HG03439 (cell line): ENCODE measurements around the gene CBX1.
A peak's percentile ranks its signal among the peaks of the same experiment; 100 is the strongest.

Experiments
- ATAC-seq: cut with Tn5 transposase; IDR thresholded peaks from one replicate; pipeline ENCODE4 v1.9.1; 2021; ENCODE audit warnings: mild to moderate bottlenecking, moderate library complexity; ENCODE audit not compliant: unreplicated experiment

CBX1 gene

DNA sequence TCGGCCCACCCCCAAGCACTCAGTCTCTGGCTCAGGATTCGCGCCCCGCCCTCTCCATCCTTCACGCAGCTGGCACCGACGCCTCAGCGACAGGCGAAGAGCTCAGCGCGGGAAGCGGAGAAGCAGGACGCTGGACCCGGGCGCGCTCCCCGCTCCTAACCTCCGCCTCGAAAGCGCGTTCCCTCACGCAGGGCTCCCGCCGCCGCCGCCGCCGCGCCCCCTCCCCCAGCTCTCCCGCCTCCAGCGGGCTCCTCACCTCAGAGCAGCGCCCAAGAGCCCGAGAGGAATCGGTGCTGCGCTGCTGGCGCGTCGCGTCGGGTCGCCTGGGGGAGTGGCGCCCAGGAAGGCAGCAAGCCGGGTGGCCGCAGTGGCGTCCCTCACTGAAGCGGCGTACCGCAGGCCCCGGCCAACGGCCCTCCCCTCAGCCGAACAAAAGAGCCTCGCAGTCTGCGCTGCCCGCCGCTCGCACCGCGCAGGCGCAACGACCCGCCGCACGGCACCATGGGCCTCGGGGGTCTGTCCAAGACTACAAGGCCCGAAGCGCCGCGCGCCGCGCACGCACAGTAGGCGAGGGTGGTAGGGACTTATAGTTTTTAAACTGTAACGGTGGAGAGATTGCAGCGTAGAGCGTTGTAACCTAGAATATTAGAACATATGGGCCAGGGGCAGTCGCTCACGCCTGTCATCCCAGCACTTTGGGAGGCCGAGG lies at the start of gene CBX1:
CBX1 (minus strand) TSS at position 467 of the 709 bp plus-strand sequence. CDS start 24,474 bp downstream, outside the sequence.
- peak; percentile 89 for ATAC-seq

GRCh38 chr17:48150597-48151001 lies 49.3 kb upstream of the CBX1 start:
- no peak for ATAC-seq

DNA sequence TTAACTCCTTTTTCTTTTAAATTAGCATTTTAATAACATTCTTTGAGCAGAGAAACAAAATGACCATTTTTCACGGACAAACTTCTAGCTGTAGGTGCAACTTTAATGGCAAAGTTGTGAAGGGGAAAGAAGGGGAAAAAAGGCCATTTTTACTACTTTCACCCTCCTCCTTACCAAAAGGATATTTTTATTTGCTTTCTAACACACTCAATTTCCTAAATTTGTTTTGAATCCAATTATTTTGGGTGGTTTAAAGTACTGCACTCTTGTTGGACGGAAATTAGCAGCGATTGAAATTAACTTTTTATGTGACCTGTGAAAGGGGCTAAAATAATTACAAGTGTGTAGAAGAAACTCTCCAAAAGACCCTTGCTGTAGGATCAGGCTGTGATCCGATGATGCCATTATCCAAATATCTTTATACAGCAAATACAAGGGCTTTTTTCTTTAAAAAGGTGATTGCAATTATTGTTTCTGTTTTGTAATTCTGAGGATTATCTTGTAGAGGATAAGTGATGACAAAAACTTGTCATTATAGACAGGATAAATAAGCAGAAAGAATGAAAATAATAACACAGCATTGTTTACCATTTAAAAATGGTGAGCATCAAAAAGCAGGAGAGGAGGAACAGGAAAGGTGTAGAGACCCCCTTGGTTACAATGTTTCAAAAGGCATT lies 48.6 kb upstream of the CBX1 start:
- ATAC-seq: no peak

DNA sequence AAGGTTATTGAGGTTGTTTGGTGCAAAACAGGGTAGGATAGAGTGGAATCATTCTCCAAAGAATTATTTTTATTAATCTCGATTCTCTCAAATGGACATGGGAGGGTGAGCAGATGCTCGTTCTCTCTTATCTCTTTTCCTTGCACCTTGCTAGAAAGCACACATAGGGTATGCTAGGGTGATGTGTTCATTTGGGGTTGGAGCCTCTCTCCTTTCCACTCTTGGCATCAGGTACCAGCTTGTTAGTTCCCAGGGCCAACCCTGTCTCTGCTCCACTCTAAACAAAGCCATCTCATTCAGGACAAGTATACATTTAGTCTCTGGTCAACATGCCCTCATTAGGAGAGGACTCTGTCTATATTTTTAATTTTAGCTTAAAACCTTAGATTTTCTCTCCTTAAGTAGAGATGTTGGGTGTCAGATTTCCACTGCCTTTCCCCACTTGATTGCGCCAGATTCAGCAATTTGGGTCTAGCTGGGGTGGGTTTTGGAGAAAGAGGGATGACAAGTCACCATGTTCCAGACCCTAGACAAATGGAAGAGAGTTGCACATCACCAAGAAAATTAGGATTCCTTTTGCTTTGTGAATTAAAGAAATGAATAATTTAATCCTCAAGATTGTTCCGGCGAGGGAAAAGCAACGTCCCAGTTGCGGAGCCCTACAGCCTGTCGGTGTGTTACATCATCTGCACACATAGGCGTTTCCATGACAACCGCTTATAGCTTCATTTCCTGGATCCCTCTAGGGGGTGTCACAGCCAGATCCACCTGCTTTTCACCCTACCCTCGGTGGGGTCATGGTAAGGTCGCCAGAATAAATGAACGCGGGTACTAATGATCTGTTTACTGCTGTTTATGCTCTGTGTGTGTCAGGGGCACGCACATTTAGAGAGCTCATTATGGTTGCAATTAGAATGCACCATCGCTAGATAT lies 47.8 kb upstream of the CBX1 start:
- no peak for ATAC-seq

- no peak for ATAC-seq
These were observed 46.9 kb upstream of the CBX1 start for GRCh38 chr17:48148029-48148770.

DNA sequence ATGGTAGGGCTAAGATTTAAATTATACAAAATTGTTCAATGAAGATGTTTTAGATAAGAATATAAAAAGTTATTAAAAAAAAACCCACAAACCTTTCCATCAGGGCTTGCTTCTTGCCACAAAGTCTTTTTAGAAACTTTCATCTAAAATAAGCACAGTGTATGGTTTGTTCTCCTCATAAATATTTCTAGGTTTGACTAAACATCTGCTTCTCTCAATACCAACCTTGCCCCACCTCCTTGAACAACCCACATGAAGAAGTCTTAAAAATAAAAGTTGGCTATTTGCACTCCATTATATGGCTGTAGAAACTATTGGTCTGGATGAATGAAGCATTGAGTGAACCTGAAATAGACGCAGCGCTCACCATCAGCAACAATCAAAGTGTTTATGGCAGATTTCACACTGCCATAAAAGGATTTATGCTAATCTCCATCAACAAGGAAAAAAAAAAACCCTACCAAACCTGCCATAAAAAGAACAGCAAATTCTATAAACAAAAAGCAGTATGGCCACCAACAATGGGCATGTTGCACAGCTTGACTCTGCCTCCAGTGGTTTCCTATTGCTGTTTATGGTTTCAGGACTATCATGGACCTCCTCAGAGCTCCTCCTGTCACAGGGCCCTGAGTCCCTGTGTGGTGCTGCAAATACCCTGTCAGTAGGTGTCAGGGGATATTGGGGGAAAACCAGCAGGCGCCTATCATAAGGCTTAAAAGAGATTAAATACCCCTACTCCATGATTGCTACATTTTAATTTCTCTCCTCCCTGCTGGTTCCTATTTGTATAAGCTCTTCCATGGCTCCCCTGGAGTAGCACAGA lies 43.9 kb upstream of the CBX1 start:
- ATAC-seq: no peak

GRCh38 chr17:48144231-48144630 lies 43.0 kb upstream of the CBX1 start:
- no peak for ATAC-seq

DNA sequence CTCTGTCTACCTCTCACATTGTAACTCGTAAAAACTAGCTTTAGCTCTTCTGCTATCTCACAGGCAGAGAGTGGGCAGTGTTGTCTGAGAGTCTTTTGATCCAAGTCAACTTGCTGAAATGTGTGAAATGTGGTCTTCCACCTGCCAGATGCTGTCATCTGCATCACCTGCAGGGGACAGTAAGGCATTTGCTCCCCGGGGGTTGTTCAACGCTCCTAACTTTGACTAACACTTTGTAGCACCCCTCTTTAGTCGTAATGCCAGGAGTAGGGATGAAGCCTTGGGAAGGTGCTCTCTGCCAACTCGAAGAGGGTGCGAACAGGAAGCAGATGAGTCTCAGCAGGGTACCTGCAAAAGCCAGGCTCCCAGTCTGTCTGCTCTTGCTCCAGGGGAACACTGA lies 42.4 kb upstream of the CBX1 start:
- no peak for ATAC-seq

DNA sequence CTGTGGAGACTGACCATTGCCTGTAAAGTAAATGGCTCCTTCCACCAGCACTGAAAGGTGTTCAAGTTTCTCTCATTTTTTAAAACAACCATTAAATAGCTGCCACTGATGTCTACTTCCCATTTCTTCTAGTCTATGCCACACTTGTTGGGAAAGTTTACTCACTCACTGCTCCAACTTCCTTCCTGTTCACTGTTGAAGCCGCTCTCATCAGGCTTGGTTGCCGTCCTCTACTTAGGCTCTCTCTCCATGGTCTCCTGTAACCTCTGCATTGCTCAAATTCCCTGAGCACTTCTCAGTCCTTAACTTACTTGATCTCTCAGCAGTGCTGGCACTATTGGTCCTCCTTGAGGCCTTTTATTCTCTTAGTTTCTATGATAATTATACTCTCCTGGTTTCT lies 38.7 kb upstream of the CBX1 start:
- no peak for ATAC-seq

GRCh38 chr17:48137656-48138055 lies 36.4 kb upstream of the CBX1 start:
- no peak for ATAC-seq

DNA sequence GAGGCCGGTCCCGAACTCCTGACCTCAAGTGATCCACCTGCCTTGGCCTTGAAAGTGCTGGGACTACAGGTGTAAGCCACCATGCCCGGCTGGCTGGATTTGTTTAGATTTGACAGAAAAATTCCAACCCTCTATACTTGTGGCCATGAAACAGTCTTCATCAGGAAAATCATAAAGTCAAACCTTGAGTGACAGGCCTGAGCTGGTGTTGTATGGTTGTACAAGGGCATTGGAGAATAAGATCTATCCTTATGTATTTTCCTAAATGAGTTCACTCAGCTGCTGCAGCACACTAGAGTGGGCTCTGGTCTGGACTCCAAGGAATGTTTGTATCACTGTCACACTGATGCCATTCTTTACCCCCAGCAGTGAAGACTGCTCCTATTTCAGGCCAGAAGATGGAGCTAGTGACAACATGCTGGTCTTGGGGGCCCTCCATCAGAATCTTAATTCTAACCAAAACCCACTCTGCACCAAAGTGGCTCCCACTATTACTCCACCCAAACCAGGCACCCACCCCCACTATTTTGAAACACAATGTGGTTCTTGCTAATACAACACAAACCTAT lies 33.7 kb upstream of the CBX1 start:
- no peak for ATAC-seq

GRCh38 chr17:48132385-48132784 lies 31.1 kb upstream of the CBX1 start:
- ATAC-seq: no peak

DNA sequence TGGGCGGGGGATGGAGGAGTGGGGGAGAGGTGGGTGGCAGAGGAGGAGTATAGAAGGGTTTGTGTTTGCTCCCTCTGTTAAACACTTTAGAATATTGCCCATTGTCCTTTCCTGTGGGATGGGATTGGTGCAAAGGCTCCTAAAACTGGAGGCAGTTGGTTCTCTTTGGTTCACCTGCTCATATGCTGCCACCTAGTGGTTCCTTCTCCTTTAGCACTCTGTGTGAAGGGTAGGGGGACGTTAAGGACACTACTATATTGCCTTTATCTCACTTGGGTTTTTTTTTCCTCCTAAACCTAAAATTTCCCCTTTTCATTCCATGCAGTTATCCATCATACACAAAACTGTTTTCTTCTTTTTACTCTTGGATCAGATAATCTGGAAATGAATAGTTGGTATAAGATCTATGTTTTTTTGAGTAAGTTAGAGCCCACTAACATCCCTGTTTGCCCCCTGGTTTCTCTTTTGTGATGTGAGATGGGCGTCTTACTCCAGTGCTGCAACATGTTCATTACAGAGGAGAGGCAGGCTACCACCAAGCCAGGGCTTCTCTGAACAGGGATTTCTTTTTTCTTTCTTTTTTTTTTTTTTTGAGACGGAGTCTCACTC lies 30.0 kb upstream of the CBX1 start:
- no peak for ATAC-seq

DNA sequence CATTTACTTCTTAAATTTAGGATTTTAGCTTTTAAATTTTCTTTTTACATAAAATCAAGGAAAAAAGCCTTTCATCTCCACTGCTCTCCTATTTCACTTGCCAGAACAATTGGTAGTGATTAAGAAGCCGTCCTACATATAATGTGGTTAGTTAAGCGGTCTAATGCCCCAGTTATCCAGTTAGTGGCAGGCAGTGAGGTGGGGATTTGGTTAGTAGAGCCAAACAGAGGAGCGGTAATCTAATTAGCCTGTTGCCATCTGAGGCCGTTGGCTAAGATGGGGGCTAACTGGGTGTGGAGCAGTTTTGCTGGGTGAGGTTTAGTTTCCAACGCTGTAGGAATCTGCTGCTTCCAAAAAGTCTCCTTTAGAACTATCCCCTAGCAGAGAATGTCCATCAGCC lies 28.7 kb upstream of the CBX1 start:
- no peak for ATAC-seq

GRCh38 chr17:48128400-48128799 lies 27.1 kb upstream of the CBX1 start:
- ATAC-seq: no peak

- no peak for ATAC-seq
These were observed 26.2 kb upstream of the CBX1 start for GRCh38 chr17:48127371-48128051.

- no peak for ATAC-seq
These were observed 25.2 kb upstream of the CBX1 start for GRCh38 chr17:48126532-48126850.

DNA sequence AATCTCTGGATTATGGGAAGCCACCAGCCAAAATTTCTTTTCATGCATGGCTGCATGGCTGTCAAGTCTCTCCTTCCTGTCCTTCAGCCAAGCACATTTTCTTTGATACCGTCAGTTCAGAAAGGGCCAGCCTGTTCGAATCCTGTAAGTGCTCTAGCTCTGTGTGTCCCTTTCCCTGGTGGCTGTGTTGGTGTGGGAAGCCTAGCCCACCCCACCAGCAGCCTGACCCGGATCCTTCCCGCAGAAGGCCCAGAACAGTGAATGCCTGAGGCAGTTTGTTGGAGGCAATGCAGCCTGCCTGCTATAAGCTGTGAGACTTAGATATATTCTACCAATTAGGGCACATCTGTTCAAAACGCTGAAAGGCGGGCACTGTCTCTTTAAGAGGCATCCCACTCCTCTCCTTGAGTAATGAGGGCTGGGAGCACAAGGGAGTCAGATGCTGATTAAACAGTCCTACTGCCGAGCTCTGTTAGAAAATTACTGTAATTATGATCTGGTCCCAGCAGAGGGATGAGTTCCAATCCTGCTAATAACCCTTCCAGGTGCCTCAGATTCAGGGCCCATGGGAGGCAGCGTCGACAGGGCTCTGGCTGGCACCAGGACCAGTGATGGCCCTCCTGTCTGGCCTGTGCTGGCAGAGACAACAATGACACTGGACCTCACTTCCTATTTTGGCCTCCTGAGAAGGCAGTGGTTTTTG lies 24.7 kb upstream of the CBX1 start:
- no peak for ATAC-seq
